Liver (tissue), 3 donors: ENCODE data around the gene DPY19L3.

Source experiments
- FOXA1 ChIP-seq: IDR thresholded peaks from 2 replicates; pipeline ENCODE4 v1.6.1; 2016; ENCODE audit warnings: antibody characterized with exemption
- JUND ChIP-seq, 2 donors: IDR thresholded peaks; 2 replicates each; pipeline ENCODE4 v1.6.1; 2016; ENCODE audit warnings: antibody characterized with exemption in 2 of 2
- MAX ChIP-seq: IDR thresholded peaks from 2 replicates; pipeline ENCODE4 v1.6.1; 2016; ENCODE audit warnings: antibody characterized with exemption
- RAD21 ChIP-seq, 2 donors: IDR thresholded peaks; 2 replicates each; pipeline ENCODE4 v1.6.1; 2016; ENCODE audit warnings: antibody characterized with exemption in 2 of 2, mild to moderate bottlenecking in 2 of 2
- REST ChIP-seq: IDR thresholded peaks from 2 replicates; pipeline ENCODE4 v1.6.1; 2016; ENCODE audit warnings: antibody characterized with exemption, mild to moderate bottlenecking
- RXRA ChIP-seq, 2 donors: IDR thresholded peaks; 2 replicates each; pipeline ENCODE4 v1.6.1; 2017 to 2018; ENCODE audit warnings: antibody characterized with exemption in 2 of 2, mild to moderate bottlenecking in 1 of 2
- SP1 ChIP-seq: IDR thresholded peaks from 2 replicates; pipeline ENCODE4 v1.6.1; 2018; ENCODE audit warnings: antibody characterized with exemption, mild to moderate bottlenecking
- TAF1 ChIP-seq: conservative IDR thresholded peaks from 2 replicates; pipeline ENCODE4 v1.6.1; 2016; ENCODE audit warnings: antibody characterized with exemption, mild to moderate bottlenecking
- YY1 ChIP-seq: IDR thresholded peaks from 2 replicates; pipeline ENCODE4 v1.6.1; 2016; ENCODE audit warnings: antibody characterized with exemption, mild to moderate bottlenecking
- TF ChIP-seq, protein P1 (sequence below): fragments of 150-350 bp; IDR thresholded peaks from 2 replicates; pipeline ENCODE4 v1.5.1; 2017; ENCODE audit warnings: improper control_type of control experiment, low read depth, low read length; ENCODE audit not compliant: missing input control
- TF ChIP-seq, protein P2 (sequence below): IDR thresholded peaks from 2 replicates; pipeline ENCODE4 v1.6.1; 2016; ENCODE audit warnings: antibody characterized with exemption
- donor health status: healthy.
- donor health status: healthy.

DNA sequence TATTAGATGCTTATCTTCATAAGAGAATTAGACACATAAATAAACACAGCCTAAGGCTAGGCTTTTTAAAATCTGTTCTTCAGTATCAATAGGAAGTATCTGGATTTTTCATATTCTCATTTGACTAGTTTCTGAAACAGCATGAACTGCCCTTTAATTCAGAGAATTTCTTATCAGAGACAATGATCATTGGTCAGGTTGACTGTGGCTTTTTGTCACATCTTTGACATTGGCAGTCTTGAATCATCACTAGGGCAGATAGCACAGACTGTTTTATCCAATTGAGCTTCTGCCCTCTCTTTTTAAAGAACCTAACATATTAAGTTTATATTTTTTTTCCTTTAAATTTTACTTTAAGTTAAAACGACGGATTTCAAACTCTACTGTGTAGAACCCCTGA lies 59.6 kb downstream of the DPY19L3 start:
- TF ChIP-seq YY1: no peak
- no peak for TF ChIP-seq MAX
- TF ChIP-seq SP1: no peak
- TF ChIP-seq, protein P1, sequence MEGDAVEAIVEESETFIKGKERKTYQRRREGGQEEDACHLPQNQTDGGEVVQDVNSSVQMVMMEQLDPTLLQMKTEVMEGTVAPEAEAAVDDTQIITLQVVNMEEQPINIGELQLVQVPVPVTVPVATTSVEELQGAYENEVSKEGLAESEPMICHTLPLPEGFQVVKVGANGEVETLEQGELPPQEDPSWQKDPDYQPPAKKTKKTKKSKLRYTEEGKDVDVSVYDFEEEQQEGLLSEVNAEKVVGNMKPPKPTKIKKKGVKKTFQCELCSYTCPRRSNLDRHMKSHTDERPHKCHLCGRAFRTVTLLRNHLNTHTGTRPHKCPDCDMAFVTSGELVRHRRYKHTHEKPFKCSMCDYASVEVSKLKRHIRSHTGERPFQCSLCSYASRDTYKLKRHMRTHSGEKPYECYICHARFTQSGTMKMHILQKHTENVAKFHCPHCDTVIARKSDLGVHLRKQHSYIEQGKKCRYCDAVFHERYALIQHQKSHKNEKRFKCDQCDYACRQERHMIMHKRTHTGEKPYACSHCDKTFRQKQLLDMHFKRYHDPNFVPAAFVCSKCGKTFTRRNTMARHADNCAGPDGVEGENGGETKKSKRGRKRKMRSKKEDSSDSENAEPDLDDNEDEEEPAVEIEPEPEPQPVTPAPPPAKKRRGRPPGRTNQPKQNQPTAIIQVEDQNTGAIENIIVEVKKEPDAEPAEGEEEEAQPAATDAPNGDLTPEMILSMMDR: no peak
- TF ChIP-seq RXRA (IDR thresholded peaks at IDR 0.05): no peak
- no peak for TF ChIP-seq JUND (IDR thresholded peaks at IDR 0.05)
- TF ChIP-seq REST: no peak
- TF ChIP-seq RAD21 (IDR thresholded peaks at IDR 0.05): no peak
- TF ChIP-seq, protein P2, sequence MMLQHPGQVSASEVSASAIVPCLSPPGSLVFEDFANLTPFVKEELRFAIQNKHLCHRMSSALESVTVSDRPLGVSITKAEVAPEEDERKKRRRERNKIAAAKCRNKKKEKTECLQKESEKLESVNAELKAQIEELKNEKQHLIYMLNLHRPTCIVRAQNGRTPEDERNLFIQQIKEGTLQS: no peak
- TF ChIP-seq FOXA1: no peak
- TF ChIP-seq TAF1: no peak
